Fibroblast of peridontal ligament (primary cell): ENCODE measurements around the gene CLSTN2.

Experiments
- DNase-seq: peaks from one replicate; pipeline ENCODE4 v3.0.0-alpha.2; 2010; ENCODE audit errors: extremely low read depth

Gene CLSTN2

DNA sequence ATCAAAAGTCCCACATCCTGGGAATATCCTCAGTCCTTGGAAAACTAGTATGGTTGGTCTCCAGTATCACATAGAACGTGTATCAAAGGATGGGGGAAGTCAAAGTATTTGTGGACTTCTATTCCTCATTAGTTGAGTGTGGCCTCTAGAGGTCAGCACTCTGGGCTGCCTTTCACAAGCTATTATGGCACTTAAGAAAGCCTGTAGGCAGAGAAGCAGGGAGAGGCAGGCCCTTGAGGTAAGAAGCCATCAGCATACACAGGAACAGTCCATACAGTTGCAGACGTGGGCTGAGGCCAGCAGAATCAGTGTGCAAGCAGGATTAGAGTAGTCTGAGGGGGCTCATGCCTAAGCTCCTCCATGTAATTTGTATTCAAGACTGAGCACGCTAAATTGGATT, 341.7 kb downstream of the CLSTN2 start:
- DNase-seq, result peak; percentile 28

DNA sequence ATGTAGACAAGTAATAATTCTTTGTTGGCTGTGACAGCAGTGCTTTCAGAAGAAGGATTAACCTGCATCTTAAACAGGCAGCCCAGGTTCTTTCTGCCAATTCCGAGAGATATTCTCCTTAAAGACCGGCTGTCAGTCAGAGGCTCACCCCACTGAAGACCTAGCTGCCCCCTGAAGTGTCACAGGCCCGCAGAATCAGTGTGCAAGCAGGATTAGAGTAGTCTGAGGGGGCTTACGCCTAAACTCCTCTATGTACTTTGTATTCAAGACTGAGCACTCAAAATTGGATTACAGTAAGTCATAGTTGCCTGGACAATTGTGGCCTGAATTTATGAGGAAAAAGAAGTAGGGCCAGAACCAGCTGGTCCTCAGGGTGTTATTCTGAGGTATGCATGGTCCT, 342.9 kb downstream of the CLSTN2 start:
- no peak for DNase-seq

DNA sequence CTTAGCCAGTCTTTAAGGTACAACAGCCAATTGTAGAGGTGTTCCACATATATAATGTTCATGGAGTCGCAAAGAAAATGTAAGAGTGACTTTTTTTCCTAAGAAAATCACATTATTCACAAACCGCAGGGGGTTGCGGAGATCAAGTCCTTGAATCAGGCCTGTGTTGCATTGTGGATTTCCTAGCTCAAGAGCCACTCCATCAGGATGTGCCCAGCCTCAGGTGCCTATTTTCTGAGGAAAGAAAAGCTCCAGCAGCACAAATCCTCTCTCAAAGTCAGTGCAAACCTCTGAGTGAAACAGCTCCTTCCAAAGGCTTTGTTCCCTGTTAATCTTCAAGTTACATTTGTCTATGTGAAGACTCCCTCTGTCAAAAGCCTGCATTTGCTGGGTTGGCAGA, 349.4 kb downstream of the CLSTN2 start:
- DNase-seq, result no peak

- no peak for DNase-seq
Observed at GRCh38 chr3:140285380-140285779, 350.4 kb downstream of the CLSTN2 start.

DNA sequence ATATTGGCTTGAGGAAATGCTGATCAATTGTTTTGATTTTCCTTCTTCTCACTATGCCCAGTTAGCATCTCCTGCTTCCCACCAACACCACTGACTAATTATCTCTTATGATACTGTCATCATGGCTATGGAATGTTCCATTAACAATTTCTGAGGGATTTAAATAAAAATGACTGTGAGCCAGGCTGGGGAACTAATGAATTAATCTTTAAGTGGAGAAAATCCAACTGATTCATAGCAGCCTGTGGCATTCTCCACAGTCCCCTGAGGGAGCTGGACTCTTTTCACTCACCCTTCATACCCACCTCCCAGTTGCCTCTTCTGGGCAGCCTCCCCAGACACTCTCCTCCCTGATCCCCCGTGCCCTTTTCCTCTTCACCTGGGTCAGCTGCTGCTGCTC, 353.6 kb downstream of the CLSTN2 start:
- DNase-seq, result no peak

GRCh38 chr3:140290105-140290504, 355.1 kb downstream of the CLSTN2 start:
- no peak for DNase-seq

DNA sequence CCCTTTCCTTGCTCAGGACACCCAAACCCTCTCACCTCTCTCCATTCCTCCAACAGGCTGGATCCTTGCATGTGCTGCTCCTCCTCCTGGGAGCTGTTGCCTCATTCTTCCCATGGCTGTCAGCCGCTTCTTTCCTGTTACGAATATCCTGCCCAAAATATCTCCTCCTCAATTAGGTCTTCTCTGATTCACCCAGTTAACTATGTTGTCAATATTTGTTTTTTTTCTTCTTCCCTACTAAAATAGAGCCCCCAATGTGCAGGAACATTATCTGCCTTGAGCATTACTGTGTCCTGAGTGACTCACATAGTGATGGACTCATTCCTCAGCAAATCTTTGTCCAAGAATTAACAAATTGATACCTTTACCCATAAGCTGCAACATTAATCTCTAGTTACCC, 357.2 kb downstream of the CLSTN2 start:
- DNase-seq, result peak; percentile 11

- DNase-seq, result peak; percentile 66
Observed at GRCh38 chr3:140292684-140293083, 357.7 kb downstream of the CLSTN2 start.

DNA sequence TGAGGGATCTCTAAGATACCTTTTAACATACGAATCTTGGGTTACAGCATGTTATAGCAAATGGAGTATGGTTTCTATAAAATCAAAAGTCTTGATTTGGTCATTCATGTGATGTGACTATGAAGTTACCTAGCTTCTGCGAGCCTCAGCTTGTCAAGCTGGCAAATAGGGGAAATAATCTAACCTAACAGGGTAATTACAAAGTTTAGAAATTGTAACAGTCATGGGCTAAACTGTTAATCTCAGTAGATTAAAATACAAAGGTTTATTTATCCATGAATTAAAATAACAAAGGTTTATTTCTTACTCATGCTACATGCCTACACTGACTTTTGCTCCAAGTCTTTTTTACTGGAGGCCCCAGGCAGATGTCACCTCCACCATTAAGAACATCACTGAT, 359.1 kb downstream of the CLSTN2 start:
- DNase-seq, result no peak

DNA sequence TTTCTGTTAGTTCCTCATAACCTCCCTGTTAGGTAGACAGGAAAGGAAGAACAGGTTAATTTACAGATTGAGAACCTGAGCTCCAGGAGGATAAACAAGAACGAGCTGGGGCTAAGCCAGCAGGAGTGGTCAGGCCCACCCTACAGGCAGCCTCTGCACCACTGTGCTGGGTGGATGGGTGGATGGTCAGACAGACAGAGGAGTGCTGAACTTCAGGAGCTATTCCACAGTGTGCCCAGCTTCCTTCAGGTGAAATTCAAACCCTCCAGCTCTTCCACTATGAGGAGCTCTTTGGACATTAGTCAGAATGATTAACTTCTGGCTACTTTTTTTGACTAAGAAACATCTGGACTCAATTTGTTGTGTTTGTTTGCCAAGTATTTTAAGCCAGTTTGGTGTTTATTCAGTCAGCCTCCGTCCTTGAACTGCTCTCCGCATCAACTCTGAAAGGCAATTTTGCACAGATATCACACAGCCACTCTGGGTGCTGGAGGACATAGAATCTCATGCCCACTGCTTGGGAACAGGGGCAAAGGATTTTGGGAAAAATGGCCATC, 361.9 kb downstream of the CLSTN2 start:
- peak; percentile 83 for DNase-seq

DNA sequence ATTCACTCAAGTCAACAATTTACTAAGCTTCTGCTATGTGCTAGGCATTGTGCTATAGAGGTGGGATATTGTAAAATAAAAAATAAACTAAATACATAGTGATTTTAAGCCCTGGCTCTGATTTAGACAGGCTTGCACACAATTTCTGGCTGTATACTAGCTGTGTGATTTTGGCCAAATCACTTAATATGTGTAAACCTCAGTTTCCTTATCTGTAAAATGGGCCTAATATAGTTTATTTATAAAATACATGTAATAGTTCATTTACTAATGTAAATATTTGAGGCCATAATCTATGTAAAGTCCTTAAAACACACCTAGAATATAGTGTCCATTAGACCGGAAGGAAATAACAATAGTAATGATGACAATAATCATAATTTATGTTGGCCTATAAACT, 363.1 kb downstream of the CLSTN2 start:
- DNase-seq, result no peak

GRCh38 chr3:140298569-140299070, 363.6 kb downstream of the CLSTN2 start:
- DNase-seq, result no peak

GRCh38 chr3:140303875-140304274, 368.9 kb downstream of the CLSTN2 start:
- no peak for DNase-seq

GRCh38 chr3:140308535-140308934, 373.6 kb downstream of the CLSTN2 start:
- peak; percentile 1 for DNase-seq

DNA sequence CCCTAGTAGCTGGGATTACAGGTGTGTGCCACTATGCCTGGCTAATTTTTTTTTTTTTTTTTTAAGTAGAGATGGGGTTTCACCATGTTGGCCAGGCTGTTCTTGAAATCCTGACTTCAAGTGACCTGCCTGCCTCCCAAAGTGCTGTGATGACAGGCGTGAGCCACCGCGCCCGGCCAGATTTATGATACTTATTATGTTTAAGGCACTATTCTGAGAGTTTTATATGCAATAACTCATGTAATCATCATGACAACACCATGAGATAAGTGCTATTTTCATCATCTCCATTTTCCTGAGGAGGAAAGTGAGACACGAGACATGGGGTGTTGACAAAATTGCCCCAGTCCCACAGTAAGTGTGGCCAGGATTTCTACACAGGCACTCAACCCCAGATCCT, 376.4 kb downstream of the CLSTN2 start:
- DNase-seq, result no peak

GRCh38 chr3:140315955-140316354, 381.0 kb downstream of the CLSTN2 start:
- DNase-seq, result no peak

- DNase-seq, result no peak
Observed at GRCh38 chr3:140316466-140316865, 381.5 kb downstream of the CLSTN2 start.

GRCh38 chr3:140316868-140317400, 381.9 kb downstream of the CLSTN2 start:
- no peak for DNase-seq

DNA sequence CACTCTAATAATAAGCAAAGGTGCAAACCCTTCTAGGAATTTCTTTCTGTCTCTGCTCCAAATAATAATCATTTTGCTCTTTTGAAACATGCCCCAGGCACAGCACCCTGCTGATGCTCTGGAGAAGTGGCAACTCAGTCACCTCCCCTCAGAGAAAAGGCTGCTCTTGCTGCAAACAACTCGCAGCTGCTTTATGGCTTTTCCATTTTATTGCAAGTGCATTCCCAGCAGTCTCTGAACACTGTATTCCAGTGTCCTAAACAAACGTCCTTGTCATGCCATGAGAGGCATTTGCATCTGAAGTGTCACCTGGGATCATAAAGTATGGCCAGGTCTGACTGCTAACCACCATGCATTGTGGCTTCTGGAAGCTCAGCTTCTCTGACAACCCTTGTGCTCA, 384.8 kb downstream of the CLSTN2 start:
- no peak for DNase-seq

DNA sequence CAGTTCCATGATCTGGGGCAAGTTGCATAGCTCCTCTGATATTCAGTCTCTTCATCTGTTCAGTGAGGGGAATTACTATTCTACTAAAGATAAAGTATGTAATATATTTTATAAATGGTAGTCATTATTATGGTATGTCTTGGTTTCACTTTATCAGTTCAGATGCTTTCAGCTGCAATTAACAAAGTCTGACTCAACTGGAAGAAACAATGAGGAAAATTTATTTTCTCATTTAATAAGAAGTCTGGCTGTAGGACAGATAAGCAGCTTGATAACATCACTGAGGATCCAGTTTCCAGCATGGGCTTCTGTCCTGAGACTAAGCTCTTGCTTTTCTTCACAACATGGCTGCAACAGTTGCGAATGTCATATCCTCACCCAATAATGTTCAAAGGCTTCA, 388.6 kb downstream of the CLSTN2 start:
- DNase-seq, result no peak

GRCh38 chr3:140332131-140332530, 397.1 kb downstream of the CLSTN2 start:
- DNase-seq, result no peak

GRCh38 chr3:140334132-140334929, 399.3 kb downstream of the CLSTN2 start:
- no peak for DNase-seq

GRCh38 chr3:140336465-140336864, 401.5 kb downstream of the CLSTN2 start:
- DNase-seq, result no peak
